MG63 (cell line): ENCODE results near the gene FOXI2. TPM values are rescaled to one million over a fixed set of nuclear protein-coding genes. Genes with fewer than 3 reads are reported as not detected.

ENCODE experiments used
- DNase-seq: peaks from one replicate; pipeline ENCODE4 v3.0.0-alpha.2; 2020
- H3K27me3 ChIP-seq: fragments of 250-450 bp; sonication (Bioruptor Pico); 2 replicates; pipeline ENCODE4 v1.5.1; 2020; ENCODE audit warnings: mild to moderate bottlenecking, moderate library complexity
- H3K36me3 ChIP-seq: fragments of 250-450 bp; sonication (Bioruptor Pico); 2 replicates; pipeline ENCODE4 v1.5.1; 2020; ENCODE audit warnings: mild to moderate bottlenecking, moderate library complexity
- H3K4me3 ChIP-seq: fragments of 250-450 bp; sonication (Bioruptor Pico); 2 replicates; pipeline ENCODE4 v1.5.1; 2020; ENCODE audit warnings: mild to moderate bottlenecking, moderate library complexity
- H3K9me3 ChIP-seq: fragments of 250-450 bp; sonication (Bioruptor Pico); 2 replicates; pipeline ENCODE4 v1.5.1; 2020; ENCODE audit warnings: mild to moderate bottlenecking, moderate library complexity
- total RNA-seq: library from RNA; depleted of rRNA; stranded (reverse); fragments of >200 nt; shearing (Covaris generic); gene quantifications from 2 replicates; pipeline ENCODE4 v1.2.3, GENCODE V29; 2014; ENCODE audit warnings: low replicate concordance; rRNA removed

Gene FOXI2
- total RNA-seq = not detected in 2 replicates

DNA sequence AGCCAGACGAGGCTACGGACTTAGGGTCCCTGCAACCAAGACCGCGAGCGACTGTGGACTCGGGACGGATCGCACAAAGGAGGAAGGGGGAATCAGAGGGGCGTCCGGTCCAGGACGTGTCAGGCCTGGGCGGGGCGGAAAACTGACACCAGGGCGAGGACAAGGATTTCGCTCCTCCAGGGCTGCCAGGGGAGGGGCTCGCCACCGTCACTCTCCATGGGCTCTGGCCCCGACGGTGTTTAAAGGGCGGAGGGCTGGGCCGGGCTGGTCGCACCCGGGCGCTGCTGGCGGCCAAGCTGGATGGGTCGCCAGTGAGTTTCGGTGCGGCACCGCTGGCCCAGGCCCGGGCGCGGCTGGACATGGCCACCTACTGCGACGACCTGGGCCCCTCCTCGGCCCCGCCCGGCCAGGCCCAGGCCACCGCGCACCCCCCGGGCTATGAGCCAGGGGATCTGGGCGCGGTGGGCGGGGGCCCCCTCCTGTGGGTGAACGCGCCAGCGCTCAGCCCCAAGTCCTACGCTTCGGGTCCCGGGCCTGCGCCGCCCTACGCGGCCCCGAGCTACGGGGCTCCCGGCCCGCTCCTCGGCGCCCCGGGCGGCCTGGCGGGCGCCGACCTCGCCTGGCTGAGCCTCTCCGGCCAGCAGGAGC is at the start of gene FOXI2:
TSS of gene FOXI2 (plus strand) at position 271 of the 648 bp plus-strand sequence. CDS start at position 360, 89 bp downstream.
- DNase-seq = no peak
- Histone ChIP-seq H3K9me3 (no peaks in the 10 kb centered on the region), H3K36me3 (no peaks in the 10 kb centered on the region), H3K4me3 (no peak within 1 kb of the TSS), H3K27me3 (no peaks in the 10 kb centered on the region)

DNA sequence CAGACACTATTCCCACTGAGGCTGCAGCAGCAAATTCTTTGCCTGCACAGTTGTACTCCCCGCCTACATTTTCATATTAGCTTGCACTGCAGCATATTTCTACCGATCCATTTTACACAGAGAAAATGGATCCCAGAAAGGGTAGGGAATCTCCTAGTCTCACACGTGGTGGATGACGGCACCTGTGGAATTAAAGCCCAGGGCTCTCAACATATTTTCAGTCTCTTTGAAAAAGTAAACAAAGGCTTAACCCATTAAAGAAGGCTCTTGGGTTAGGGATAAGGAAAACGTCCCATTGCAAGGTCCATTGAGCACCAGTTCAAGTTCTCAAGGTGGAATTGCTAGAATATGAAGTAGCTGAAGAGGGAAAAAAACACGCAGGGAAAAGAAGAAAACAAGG is 49.4 kb upstream of the FOXI2 start:
- no peak for DNase-seq
- H3K4me3 ChIP-seq = no peak overlapping the region
- no peaks in the 10 kb centered on the region for H3K36me3 ChIP-seq
- H3K27me3 ChIP-seq = no peaks in the 10 kb centered on the region; the same call in 1 of the 2 replicates
- H3K9me3 ChIP-seq = no peaks in the 10 kb centered on the region

DNA sequence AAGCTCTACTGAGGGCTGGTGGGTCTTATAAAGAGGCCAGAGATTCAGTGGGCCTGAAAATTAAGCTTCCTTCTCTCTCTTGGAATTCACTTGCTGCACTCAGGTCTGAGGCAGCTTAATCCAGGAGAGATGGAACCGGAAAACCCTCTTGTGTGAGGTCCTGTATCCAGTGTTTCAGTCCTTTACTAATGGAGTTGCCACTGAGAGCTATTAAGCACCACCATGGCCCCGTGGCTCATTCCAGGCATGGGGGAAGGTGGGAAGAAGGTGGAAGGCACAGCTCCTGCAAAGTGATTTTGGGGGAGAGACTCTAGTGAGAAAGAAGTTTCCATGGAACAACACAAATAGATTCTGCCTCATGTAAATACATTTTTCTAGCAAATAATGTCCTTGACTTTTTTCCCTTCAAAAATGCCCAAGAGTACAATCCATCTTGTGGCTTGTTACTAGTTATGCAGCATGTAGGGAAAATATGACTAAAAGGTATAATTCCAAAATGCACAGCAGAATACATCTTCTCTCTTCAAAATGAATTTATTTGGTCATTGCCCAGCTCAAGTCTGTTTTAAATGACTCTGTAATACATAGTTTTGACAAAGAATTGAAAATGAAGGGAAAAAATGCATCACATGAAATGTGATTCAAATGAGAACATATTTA is 46.7 kb upstream of the FOXI2 start:
- H3K27me3 ChIP-seq = no peaks in the 10 kb centered on the region; the same call in 1 of the 2 replicates
- H3K9me3 ChIP-seq = no peaks in the 10 kb centered on the region
- H3K36me3 ChIP-seq = no peaks in the 10 kb centered on the region
- no peak for DNase-seq
- H3K4me3 ChIP-seq = no peak overlapping the region

DNA sequence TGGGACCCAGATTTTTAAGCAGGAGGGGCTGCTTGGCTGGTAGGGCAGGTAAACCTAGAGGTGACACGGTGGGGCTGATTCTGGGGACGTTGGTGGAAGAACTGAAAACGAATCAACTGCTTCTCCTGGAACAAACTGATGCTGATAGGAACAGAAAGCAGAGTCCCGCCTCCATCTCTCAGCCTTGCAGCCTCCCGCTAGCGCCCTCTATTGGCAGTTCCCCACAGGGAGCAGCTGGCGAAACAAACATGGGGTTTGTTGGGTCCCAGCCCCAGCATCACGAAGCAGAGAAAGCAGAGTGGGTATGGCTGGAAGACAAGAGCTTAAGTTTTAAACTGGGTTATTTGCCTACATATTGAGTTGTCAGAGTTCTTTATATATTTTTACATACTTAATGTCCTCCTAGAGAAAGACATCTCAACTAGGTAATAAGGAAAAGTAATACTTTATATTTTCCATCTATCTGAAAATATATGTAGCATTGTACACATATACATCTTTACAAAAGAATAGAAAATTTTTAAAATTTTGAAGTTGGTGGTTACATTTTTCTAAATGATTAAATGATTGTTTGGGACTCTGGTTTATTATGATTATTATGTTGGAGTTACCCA is 42.3 kb upstream of the FOXI2 start:
- peak; percentile 53 for DNase-seq
- H3K36me3 ChIP-seq = no peaks in the 10 kb centered on the region
- H3K4me3 ChIP-seq = no peak overlapping the region
- no peaks in the 10 kb centered on the region for H3K9me3 ChIP-seq
- no peaks in the 10 kb centered on the region for H3K27me3 ChIP-seq

DNA sequence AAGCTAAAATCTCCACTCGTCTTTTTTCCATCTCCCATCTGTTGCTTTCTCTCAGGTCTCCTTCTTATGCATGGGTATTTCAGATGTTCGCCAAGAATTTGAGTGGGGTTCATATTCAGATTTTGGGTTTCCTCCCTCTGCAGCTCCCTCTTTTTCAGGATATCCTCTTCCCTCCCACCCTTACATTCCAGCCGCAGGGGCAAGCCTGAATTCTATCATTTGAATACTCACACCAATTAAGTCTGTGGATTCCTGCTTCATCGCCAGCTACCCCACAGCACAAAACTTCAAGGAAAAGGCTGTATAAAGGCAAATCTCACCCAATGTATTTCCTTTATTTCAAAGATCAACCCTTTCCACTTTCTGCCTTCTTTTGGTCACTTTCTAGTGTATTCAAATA is 41.6 kb upstream of the FOXI2 start:
- no peak for DNase-seq
- Histone ChIP-seq H3K9me3 (no peaks in the 10 kb centered on the region), H3K4me3 (no peak overlapping the region), H3K36me3 (no peaks in the 10 kb centered on the region), H3K27me3 (no peaks in the 10 kb centered on the region)

- Histone ChIP-seq H3K36me3 (no peaks in the 10 kb centered on the region), H3K4me3 (no peak overlapping the region)
- DNase-seq = no peak
Measured at GRCh38 chr10:127698886-127699285, 38.1 kb upstream of the FOXI2 start.

DNA sequence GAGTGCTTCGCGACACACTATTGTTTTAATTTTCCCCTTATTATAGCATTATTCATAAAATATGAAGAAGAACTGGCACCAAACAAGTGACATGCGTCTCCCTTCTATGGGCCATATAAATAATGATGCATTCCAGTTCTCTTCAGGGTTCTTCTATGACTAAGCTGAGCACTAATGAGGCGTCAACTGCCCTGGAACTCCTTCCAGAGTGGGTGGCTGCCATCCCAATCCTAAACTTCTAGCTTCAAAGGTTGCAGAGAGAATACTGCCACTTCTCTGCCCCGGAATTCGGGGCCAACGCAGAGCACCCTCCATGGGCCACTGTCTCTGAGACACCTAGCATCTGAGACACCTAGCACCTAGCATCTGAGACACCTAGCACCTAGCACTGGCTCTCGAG is 37.7 kb upstream of the FOXI2 start:
- Histone ChIP-seq H3K4me3 (no peak overlapping the region), H3K27me3 (0 out of 2 replicates have a peak, but pooled peaks cover 6% of the 10 kb centered on the region), H3K36me3 (no peaks in the 10 kb centered on the region), H3K9me3 (no peaks in the 10 kb centered on the region)
- no peak for DNase-seq

More at GRCh38 chr10:127698886-127699285, 38.1 kb upstream of the FOXI2 start:
- Histone ChIP-seq H3K9me3 (no peaks in the 10 kb centered on the region), H3K27me3 (0 out of 2 replicates have a peak, but pooled peaks cover 6% of the 10 kb centered on the region)

GRCh38 chr10:127702271-127702670 is 34.7 kb upstream of the FOXI2 start:
- H3K9me3 ChIP-seq = no peaks in the 10 kb centered on the region
- H3K27me3 ChIP-seq = 0 out of 2 replicates have a peak, but pooled peaks cover 8% of the 10 kb centered on the region
- H3K36me3 ChIP-seq = no peaks in the 10 kb centered on the region
- no peak overlapping the region for H3K4me3 ChIP-seq
- no peak for DNase-seq

- DNase-seq = no peak
- Histone ChIP-seq H3K27me3 (no peaks in the 10 kb centered on the region), H3K9me3 (no peaks in the 10 kb centered on the region), H3K4me3 (no peak overlapping the region), H3K36me3 (no peaks in the 10 kb centered on the region)
Measured at GRCh38 chr10:127715249-127715648, 21.7 kb upstream of the FOXI2 start.

GRCh38 chr10:127715782-127716378 is 21.1 kb upstream of the FOXI2 start:
- no peak for DNase-seq
- Histone ChIP-seq H3K36me3 (no peaks in the 10 kb centered on the region), H3K27me3 (no peaks in the 10 kb centered on the region), H3K4me3 (no peak overlapping the region), H3K9me3 (no peaks in the 10 kb centered on the region)

- Histone ChIP-seq H3K4me3 (no peak overlapping the region), H3K9me3 (no peaks in the 10 kb centered on the region), H3K27me3 (0 out of 2 replicates have a peak, but pooled peaks cover 4% of the 10 kb centered on the region), H3K36me3 (no peaks in the 10 kb centered on the region)
- DNase-seq = no peak
Measured at GRCh38 chr10:127720142-127720541, 16.8 kb upstream of the FOXI2 start.

DNA sequence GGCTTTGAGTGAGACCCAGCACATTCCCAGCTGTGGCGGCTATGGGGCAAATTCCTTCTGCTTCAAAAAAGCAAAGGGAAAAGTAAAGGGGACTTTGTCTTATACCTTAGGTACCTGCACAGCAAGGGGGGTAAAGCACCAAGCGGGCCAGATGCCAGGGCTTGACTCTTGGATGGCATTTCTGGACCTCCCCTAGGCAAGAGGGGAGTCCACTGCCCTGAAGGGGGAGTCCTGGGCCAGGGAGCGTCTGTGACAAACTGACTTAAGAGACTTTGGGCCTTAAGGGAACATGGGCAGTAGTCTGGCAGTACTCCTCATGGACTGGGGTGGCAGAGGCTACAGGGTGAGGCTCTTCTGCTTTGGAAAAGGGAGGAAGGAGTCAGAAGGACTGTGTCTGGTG is 16.1 kb upstream of the FOXI2 start:
- Histone ChIP-seq H3K9me3 (no peaks in the 10 kb centered on the region), H3K36me3 (no peaks in the 10 kb centered on the region), H3K27me3 (0 out of 2 replicates have a peak, but pooled peaks cover 5% of the 10 kb centered on the region), H3K4me3 (no peak overlapping the region)
- DNase-seq = no peak

DNA sequence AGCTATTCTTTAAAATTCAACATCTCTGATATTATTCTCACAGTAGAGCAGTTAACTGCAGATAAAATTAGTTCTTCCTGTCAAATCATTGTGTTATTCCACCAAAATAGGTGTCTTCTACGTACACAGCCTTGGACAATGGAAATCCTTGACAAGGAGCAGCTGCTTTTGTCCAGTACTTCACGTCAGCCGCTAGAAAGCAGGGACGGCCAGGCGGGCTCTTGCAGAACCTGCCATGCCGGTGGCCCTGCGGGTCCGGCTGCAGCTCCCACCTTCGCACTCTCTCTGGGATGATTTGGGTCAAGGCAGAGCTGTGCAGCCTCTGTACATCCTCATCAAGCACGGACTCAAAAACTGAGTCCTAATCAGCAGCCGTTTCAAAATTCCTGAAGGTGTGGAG is 2.2 kb upstream of the FOXI2 start:
- Histone ChIP-seq H3K27me3 (no peaks in the 10 kb centered on the region), H3K4me3 (no peak overlapping the region), H3K9me3 (no peaks in the 10 kb centered on the region), H3K36me3 (no peaks in the 10 kb centered on the region)
- DNase-seq = no peak

DNA sequence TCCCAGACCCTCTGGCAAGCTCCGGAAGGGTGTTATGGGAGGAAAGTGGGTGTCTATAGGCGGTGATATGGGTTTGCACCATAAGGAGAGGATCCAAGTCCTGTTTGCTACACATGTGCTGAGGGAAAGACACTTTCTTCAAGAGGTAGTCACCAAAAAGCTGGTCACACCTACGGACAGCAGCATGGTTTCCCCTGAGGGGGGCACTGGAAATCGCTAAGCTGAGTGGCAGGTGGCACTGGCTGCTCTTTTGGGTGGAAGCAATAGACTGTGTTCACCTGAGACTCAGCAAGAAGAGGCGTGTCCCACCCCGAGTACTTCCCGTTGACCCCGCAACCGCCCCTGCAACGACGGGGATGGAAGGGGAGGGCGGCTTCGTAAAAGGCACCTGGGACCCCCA is 1.8 kb upstream of the FOXI2 start:
- H3K4me3 ChIP-seq = no peak overlapping the region
- no peaks in the 10 kb centered on the region for H3K9me3 ChIP-seq
- H3K27me3 ChIP-seq = no peaks in the 10 kb centered on the region
- no peaks in the 10 kb centered on the region for H3K36me3 ChIP-seq
- no peak for DNase-seq

DNA sequence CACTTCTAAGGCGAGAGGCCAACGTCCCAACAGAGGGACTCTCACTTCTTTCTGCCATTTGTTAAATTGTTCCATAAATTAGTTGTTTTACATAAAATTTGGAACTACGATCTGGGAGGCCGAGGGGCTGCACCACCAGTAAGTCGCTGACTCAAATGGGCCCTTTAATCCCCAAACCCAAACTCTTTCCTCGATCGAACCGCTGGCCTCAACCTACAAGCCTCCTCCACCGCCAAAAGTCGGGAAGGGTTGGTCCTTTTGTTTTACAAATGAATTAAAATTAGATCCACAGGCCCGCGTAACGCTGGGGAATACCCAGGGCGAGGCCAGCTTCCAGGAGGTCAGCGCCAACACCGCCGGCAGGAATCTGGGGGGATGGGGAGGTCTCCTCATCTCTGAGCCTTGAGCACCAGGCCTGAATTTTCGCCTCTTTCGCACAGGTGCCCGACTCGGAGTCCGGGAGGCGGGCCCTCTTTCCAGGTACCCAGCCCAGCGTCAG is 1.2 kb upstream of the FOXI2 start:
- Histone ChIP-seq H3K27me3 (no peaks in the 10 kb centered on the region), H3K4me3 (no peak overlapping the region), H3K9me3 (no peaks in the 10 kb centered on the region), H3K36me3 (no peaks in the 10 kb centered on the region)
- DNase-seq = no peak

- Histone ChIP-seq H3K9me3 (no peaks in the 10 kb centered on the region), H3K27me3 (no peaks in the 10 kb centered on the region), H3K4me3 (no peak overlapping the region), H3K36me3 (no peaks in the 10 kb centered on the region)
- no peak for DNase-seq
Measured at GRCh38 chr10:127736222-127736914, 617 bp upstream of the FOXI2 start.
